Transverse colon (tissue), 4 donors: Measurements from ENCODE around the gene KCNT1.

Experiments
- CTCF ChIP-seq, 5 experiments: fragments of 200-600 bp in 3 of 5; fragments of 450-650 bp in 2 of 5; sonication (generic) in 3 of 5; IDR thresholded peaks; 1 replicate in 2 of 5; 2 replicates in 3 of 5; pipeline ENCODE4 v1.5.1; 2016 to 2017; ENCODE audit warnings: antibody characterized with exemption in 5 of 5, inconsistent platforms in 3 of 5, mild to moderate bottlenecking in 2 of 5, moderate library complexity in 1 of 5
- EP300 ChIP-seq: sonication (generic); formaldehyde crosslinking; IDR thresholded peaks from one replicate; pipeline ENCODE4 v1.6.1; 2017; ENCODE audit warnings: antibody characterized with exemption, low read depth
- POLR2A ChIP-seq: fragments of 450-650 bp; IDR thresholded peaks from one replicate; pipeline ENCODE4 v1.6.1; 2016; ENCODE audit warnings: antibody characterized with exemption, mild to moderate bottlenecking, moderate library complexity
- POLR2AphosphoS5 ChIP-seq, 3 donors: sonication (generic); formaldehyde crosslinking; IDR thresholded peaks; one replicate each; pipeline ENCODE4 v1.6.1; 2016; ENCODE audit warnings: antibody characterized with exemption in 3 of 3

DNA sequence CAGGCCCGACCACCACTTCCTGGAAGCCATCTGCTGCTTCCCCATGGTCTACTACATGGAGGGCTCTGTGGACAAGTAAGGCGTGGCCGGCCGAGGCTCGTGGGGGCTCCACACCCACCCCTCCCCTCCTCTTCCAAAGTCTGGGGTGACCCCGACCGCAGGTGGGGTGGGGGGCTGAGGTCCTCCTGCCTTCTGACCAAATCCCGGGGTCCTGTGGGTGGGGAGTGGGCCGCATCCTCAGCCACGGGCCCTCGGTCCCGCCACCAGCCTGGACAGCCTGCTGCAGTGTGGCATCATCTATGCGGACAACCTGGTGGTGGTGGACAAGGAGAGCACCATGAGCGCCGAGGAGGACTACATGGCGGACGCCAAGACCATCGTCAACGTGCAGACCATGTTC lies 76.4 kb downstream of the KCNT1 start:
- no peak for TF ChIP-seq POLR2A
- no peak for TF ChIP-seq CTCF (IDR thresholded peaks at IDR 0.05)
- TF ChIP-seq EP300: no peak
- no peak for TF ChIP-seq POLR2AphosphoS5 (IDR thresholded peaks at IDR 0.05)
